BJ (cell line): ENCODE data around the gene EFCAB5. TPM values are rescaled to one million over a fixed set of nuclear protein-coding genes. Genes with fewer than 3 reads are reported as not detected.

Source experiments
- CTCF ChIA-PET: fragments of 350-600 bp; formaldehyde crosslinking; extraction: SDS; loops from one replicate; lab custom pipeline; 2021; ENCODE audit warnings: antibody characterized with exemption, inconsistent platforms; lab: Yijun Ruan, JAX
- POLR2A ChIA-PET: fragments of 300-600 bp; sonication (Branson Sonifier 250); formaldehyde crosslinking; extraction: SDS; loops from one replicate; lab custom pipeline; 2021; ENCODE audit warnings: antibody characterized with exemption; lab: Charles Lee
- DNase-seq: peaks from one replicate; pipeline ENCODE4 v3.0.0-alpha.2; 2011; ENCODE audit warnings: low read depth
- H3K27me3 ChIP-seq: 2 replicates; pipeline ENCODE4 v1.6.0; 2011; ENCODE audit warnings: low read length; ENCODE audit not compliant: control insufficient read depth, insufficient read depth
- H3K36me3 ChIP-seq: 2 replicates; pipeline ENCODE4 v1.5.1; 2011; ENCODE audit warnings: low read length; ENCODE audit not compliant: control insufficient read depth, insufficient read depth
- H3K4me3 ChIP-seq: 2 replicates; pipeline ENCODE4 v1.5.1; 2011; ENCODE audit warnings: low read depth, mild to moderate bottlenecking, control low read depth, low read length
- CTCF ChIP-seq: IDR thresholded peaks from 2 replicates; pipeline ENCODE4 v1.5.1; 2011; ENCODE audit warnings: low read depth, mild to moderate bottlenecking, control low read depth, inconsistent platforms, low read length, moderate library complexity; ENCODE audit not compliant: insufficient read depth
- polyA plus RNA-seq: library from polyadenylated mRNA; depleted of rRNA; stranded (reverse); fragments of >200 nt; gene quantifications from 2 replicates; pipeline ENCODE4 v1.2.3, GENCODE V29; 2011

Gene EFCAB5
- polyA plus RNA-seq, 1 experiment = not detected

- no peak for DNase-seq
- no peaks in the 10 kb centered on the region for H3K27me3 ChIP-seq
- H3K4me3 ChIP-seq = no peak overlapping the region
- POLR2A ChIA-PET = no interaction called here
- no peak for TF ChIP-seq CTCF
- CTCF ChIA-PET = interaction anchor here (0.9 to 1.0 kb wide), 3 partner anchors 12 to 129 kb away, joined by 3 read pairs; no protein-coding TSS in a partner anchor
- H3K36me3 ChIP-seq = no peaks in the 10 kb centered on the region
Observed at GRCh38 chr17:29936724-29937123, 4.7 kb upstream of the EFCAB5 start.

- H3K4me3 ChIP-seq = no peak overlapping the region
- H3K36me3 ChIP-seq = no peaks in the 10 kb centered on the region
- POLR2A ChIA-PET = no interaction called here
- H3K27me3 ChIP-seq = no peaks in the 10 kb centered on the region
- CTCF ChIA-PET = interaction anchor here (1.0 to 2.3 kb wide), 2 partner anchors 14 to 353 kb away, joined by 3 to 9 read pairs; no protein-coding TSS in a partner anchor
- TF ChIP-seq CTCF = no peak
- DNase-seq = no peak
Observed at GRCh38 chr17:29945281-29945680, 3.8 kb downstream of the EFCAB5 start.

GRCh38 chr17:29948448-29949215, 7.2 kb downstream of the EFCAB5 start:
- ChIA-PET CTCF (interaction anchor here (0.9 to 4.0 kb wide), 3 partner anchors 9 to 18 kb away, joined by 3 to 18 read pairs (median 3); partner anchors contain the start of gene SSH2), POLR2A (no interaction called here)
- Histone ChIP-seq H3K4me3 (no peak overlapping the region), H3K36me3 (no peaks in the 10 kb centered on the region), H3K27me3 (no peaks in the 10 kb centered on the region)
- TF ChIP-seq CTCF = no peak
- DNase-seq = no peak

- CTCF ChIA-PET = interaction anchor here (0.9 to 4.0 kb wide), 3 partner anchors 10 to 19 kb away, joined by 3 to 18 read pairs (median 3); partner anchors contain the start of gene SSH2
- TF ChIP-seq CTCF = no peak
- DNase-seq = no peak
- Histone ChIP-seq H3K4me3 (no peak overlapping the region), H3K27me3 (no peaks in the 10 kb centered on the region), H3K36me3 (no peaks in the 10 kb centered on the region)
- POLR2A ChIA-PET = no interaction called here
Observed at GRCh38 chr17:29949696-29950095, 8.3 kb downstream of the EFCAB5 start.

GRCh38 chr17:29954405-29954804, 13.0 kb downstream of the EFCAB5 start:
- Histone ChIP-seq H3K27me3 (no peaks in the 10 kb centered on the region), H3K4me3 (no peak overlapping the region), H3K36me3 (no peaks in the 10 kb centered on the region)
- TF ChIP-seq CTCF = peak; percentile 7; the same call in 1 of the 2 replicates
- no peak for DNase-seq
- POLR2A ChIA-PET = no interaction called here
- CTCF ChIA-PET = interaction anchor here (0.7 to 2.0 kb wide), 5 partner anchors 21 to 377 kb away, joined by 4 to 8 read pairs (median 5); no protein-coding TSS in a partner anchor
